Panc1 (cell line): ENCODE measurements around the gene STK17B. TPM values are rescaled to one million over a fixed set of nuclear protein-coding genes. Genes with fewer than 3 reads are reported as not detected.

Experiments
- ATAC-seq: fragments of 200-7000 bp; cut with Tn5 transposase; 2 replicates; pipeline ENCODE4 v1.9.1; 2020; ENCODE audit warnings: mild to moderate bottlenecking, moderate library complexity
- BruUV-seq: library from RNA; stranded (reverse); fragments of 400-500 nt; replicated peaks from 2 replicates; lab custom pipeline; 2021; lab: Mats Ljungman, UMichigan
- CTCF ChIA-PET: fragments of 300-600 bp; sonication (Branson Sonifier 250); formaldehyde crosslinking; loops from one replicate; lab custom pipeline; 2022; ENCODE audit warnings: antibody characterized with exemption; lab: Charles Lee
- POLR2A ChIA-PET: fragments of 300-600 bp; sonication (Branson Sonifier 250); formaldehyde crosslinking; loops from one replicate; lab custom pipeline; 2022; ENCODE audit warnings: antibody characterized with exemption; lab: Charles Lee
- DNase-seq: peaks from one replicate; pipeline ENCODE4 v3.0.0-alpha.2; 2010; ENCODE audit warnings: low read depth, low spot score
- H3K27ac ChIP-seq: 2 replicates; pipeline ENCODE4 v1.5.1; 2011; ENCODE audit warnings: mild to moderate bottlenecking, low read length, inconsistent platforms
- H3K27me3 ChIP-seq: fragments of 200-500 bp; sonication (Bioruptor generic); 2 replicates; pipeline ENCODE4 v1.6.0; 2014; ENCODE audit warnings: low read length, inconsistent platforms; ENCODE audit not compliant: control insufficient read depth, insufficient read depth
- H3K36me3 ChIP-seq: fragments of 200-500 bp; sonication (Bioruptor generic); 2 replicates; pipeline ENCODE4 v1.5.1; 2014; ENCODE audit warnings: inconsistent platforms, mild to moderate bottlenecking, low read length, moderate library complexity; ENCODE audit not compliant: control insufficient read depth, insufficient read depth
- H3K4me1 ChIP-seq: 2 replicates; pipeline ENCODE4 v1.5.1; 2011; ENCODE audit warnings: inconsistent platforms, mild to moderate bottlenecking, low read length, moderate library complexity; ENCODE audit not compliant: control insufficient read depth, insufficient read depth
- H3K4me3 ChIP-seq, 2 experiments: 2 replicates each; pipeline ENCODE4 v1.5.1; 2011 to 2012; ENCODE audit warnings: low read depth in 2 of 2, low read length in 2 of 2, mild to moderate bottlenecking in 2 of 2, inconsistent platforms in 1 of 2, moderate library complexity in 1 of 2
- H3K9me3 ChIP-seq: fragments of 200-500 bp; sonication (Bioruptor generic); 2 replicates; pipeline ENCODE4 v1.5.1; 2014; ENCODE audit warnings: low read depth, mild to moderate bottlenecking, inconsistent platforms, low read length, moderate library complexity; ENCODE audit not compliant: control insufficient read depth, insufficient read depth
- POLR2AphosphoS5 ChIP-seq: IDR thresholded peaks from 2 replicates; pipeline ENCODE4 v1.6.1; 2012; ENCODE audit warnings: mild to moderate bottlenecking, low read depth, low read length, moderate library complexity
- SIN3A ChIP-seq: IDR thresholded peaks from 2 replicates; pipeline ENCODE4 v1.6.1; 2012; ENCODE audit warnings: low read depth, mild to moderate bottlenecking, low read length, moderate library complexity, borderline replicate concordance; ENCODE audit not compliant: insufficient read depth
- TCF7L2 ChIP-seq: IDR thresholded peaks from 2 replicates; pipeline ENCODE4 v1.6.1; 2011; ENCODE audit warnings: mild to moderate bottlenecking, low read depth, low read length, inconsistent platforms
- in situ Hi-C: cut with HindIII; loops from 2 replicates; pipeline ENCODE4 v1.10.0; 2016; ENCODE audit warnings: low sequenced_read_pairs, low pct_unique_long_range_greater_than_20kb
- intact Hi-C: fragments of 100-400 bp; cut with micrococcal nuclease; formaldehyde crosslinking; loops from one replicate; pipeline ENCODE4 v1.10.0; 2022; ENCODE audit not compliant: unreplicated experiment
- total RNA-seq: library from RNA; stranded (reverse); gene quantifications from one replicate; pipeline ENCODE4 v1.2.1, GENCODE V29; 2021; ENCODE audit not compliant: unreplicated experiment
- TF ChIP-seq, protein P1 (sequence below): fragments of 450-650 bp; IDR thresholded peaks from 2 replicates; pipeline ENCODE4 v1.5.1; 2017; ENCODE audit warnings: mild to moderate bottlenecking
- TF ChIP-seq, protein P2 (sequence below), 2 experiments: IDR thresholded peaks; 2 replicates each; pipeline ENCODE4 v1.6.1; 2011 to 2012; ENCODE audit warnings: low read depth in 2 of 2, control low read depth in 1 of 2, low read length in 1 of 2, mild to moderate bottlenecking in 1 of 2, moderate library complexity in 1 of 2; ENCODE audit not compliant: insufficient read depth in 1 of 2

STK17B gene
- total RNA-seq, 1 experiment from 2014 or later, result 19.3 TPM

GRCh38 chr2:196137271-196137670 lies 34.1 kb downstream of the STK17B start:
- no peak overlapping the region for H3K27ac ChIP-seq
- ATAC-seq, result no peak
- TF ChIP-seq, protein P1, sequence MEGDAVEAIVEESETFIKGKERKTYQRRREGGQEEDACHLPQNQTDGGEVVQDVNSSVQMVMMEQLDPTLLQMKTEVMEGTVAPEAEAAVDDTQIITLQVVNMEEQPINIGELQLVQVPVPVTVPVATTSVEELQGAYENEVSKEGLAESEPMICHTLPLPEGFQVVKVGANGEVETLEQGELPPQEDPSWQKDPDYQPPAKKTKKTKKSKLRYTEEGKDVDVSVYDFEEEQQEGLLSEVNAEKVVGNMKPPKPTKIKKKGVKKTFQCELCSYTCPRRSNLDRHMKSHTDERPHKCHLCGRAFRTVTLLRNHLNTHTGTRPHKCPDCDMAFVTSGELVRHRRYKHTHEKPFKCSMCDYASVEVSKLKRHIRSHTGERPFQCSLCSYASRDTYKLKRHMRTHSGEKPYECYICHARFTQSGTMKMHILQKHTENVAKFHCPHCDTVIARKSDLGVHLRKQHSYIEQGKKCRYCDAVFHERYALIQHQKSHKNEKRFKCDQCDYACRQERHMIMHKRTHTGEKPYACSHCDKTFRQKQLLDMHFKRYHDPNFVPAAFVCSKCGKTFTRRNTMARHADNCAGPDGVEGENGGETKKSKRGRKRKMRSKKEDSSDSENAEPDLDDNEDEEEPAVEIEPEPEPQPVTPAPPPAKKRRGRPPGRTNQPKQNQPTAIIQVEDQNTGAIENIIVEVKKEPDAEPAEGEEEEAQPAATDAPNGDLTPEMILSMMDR, result no peak
- TF ChIP-seq, protein P2, sequence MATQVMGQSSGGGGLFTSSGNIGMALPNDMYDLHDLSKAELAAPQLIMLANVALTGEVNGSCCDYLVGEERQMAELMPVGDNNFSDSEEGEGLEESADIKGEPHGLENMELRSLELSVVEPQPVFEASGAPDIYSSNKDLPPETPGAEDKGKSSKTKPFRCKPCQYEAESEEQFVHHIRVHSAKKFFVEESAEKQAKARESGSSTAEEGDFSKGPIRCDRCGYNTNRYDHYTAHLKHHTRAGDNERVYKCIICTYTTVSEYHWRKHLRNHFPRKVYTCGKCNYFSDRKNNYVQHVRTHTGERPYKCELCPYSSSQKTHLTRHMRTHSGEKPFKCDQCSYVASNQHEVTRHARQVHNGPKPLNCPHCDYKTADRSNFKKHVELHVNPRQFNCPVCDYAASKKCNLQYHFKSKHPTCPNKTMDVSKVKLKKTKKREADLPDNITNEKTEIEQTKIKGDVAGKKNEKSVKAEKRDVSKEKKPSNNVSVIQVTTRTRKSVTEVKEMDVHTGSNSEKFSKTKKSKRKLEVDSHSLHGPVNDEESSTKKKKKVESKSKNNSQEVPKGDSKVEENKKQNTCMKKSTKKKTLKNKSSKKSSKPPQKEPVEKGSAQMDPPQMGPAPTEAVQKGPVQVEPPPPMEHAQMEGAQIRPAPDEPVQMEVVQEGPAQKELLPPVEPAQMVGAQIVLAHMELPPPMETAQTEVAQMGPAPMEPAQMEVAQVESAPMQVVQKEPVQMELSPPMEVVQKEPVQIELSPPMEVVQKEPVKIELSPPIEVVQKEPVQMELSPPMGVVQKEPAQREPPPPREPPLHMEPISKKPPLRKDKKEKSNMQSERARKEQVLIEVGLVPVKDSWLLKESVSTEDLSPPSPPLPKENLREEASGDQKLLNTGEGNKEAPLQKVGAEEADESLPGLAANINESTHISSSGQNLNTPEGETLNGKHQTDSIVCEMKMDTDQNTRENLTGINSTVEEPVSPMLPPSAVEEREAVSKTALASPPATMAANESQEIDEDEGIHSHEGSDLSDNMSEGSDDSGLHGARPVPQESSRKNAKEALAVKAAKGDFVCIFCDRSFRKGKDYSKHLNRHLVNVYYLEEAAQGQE (IDR thresholded peaks at IDR 0.05; ENCODE audit: insufficient read depth in 1 of 2, low read depth in 2 of 2, low read length in 1 of 2), result no peak
- TF ChIP-seq POLR2AphosphoS5 (no peak), TCF7L2 (no peak), SIN3A (no peak)
- H3K4me1 ChIP-seq, result no peaks in the 10 kb centered on the region
- POLR2A ChIA-PET, result no interaction called here
- no peak for DNase-seq
- CTCF ChIA-PET, result no interaction called here
- H3K4me3 ChIP-seq, result no peak overlapping the region
- no peaks in the 10 kb centered on the region for H3K27me3 ChIP-seq
- intact Hi-C loops (loop anchor here (10.0 kb wide), 1 partner anchor 308 kb away; no protein-coding TSS in a partner anchor), in situ Hi-C loops (no loop called here)
- peaks cover 17% of the 10 kb centered on the region; the same call in 1 of the 2 replicates for H3K36me3 ChIP-seq
- TSS peak; percentile 27 for BruUV-seq
- 0 out of 2 replicates have a peak, but pooled peaks cover 7% of the 10 kb centered on the region for H3K9me3 ChIP-seq

- DNase-seq (no peak), ATAC-seq (no peak)
- intact Hi-C loops, result loop anchor here (10.0 kb wide), 1 partner anchor 309 kb away; no protein-coding TSS in a partner anchor
- H3K4me1 ChIP-seq, result no peaks in the 10 kb centered on the region
- TF ChIP-seq POLR2AphosphoS5, result no peak
- no peak for TF ChIP-seq SIN3A
- TF ChIP-seq, protein P1, result no peak
- TF ChIP-seq TCF7L2, result no peak
- TF ChIP-seq, protein P2 (IDR thresholded peaks at IDR 0.05; ENCODE audit: insufficient read depth in 1 of 2, low read depth in 2 of 2, low read length in 1 of 2), result no peak
- no TSS peak for BruUV-seq
- no peak overlapping the region for H3K4me3 ChIP-seq
- in situ Hi-C loops, result no loop called here
- H3K27me3 ChIP-seq, result no peaks in the 10 kb centered on the region
- peaks cover 16% of the 10 kb centered on the region; the same call in 1 of the 2 replicates for H3K36me3 ChIP-seq
- peaks cover 10% of the 10 kb centered on the region; the same call in 1 of the 2 replicates for H3K9me3 ChIP-seq
- ChIA-PET CTCF (interaction anchor here (0.6 kb wide), 1 partner anchor 68 kb away, joined by 3 read pairs; no protein-coding TSS in a partner anchor), POLR2A (no interaction called here)
- no peak overlapping the region for H3K27ac ChIP-seq
Measured at GRCh38 chr2:196136151-196136550, 35.2 kb downstream of the STK17B start.
